Esophagus squamous epithelium (tissue), 5 donors: ENCODE data around the gene TP53I11. TPM values are rescaled to one million over a fixed set of nuclear protein-coding genes. Genes with fewer than 3 reads are reported as not detected.

Experiments
- DNase-seq: peaks from one replicate; lab custom pipeline; 2025; lab: John Stamatoyannopoulos, UW
- H3K27ac ChIP-seq, 4 donors: fragments of 200-600 bp; sonication (generic); one replicate each; pipeline ENCODE4 v1.5.1; 2016 to 2019; ENCODE audit warnings: mild to moderate bottlenecking in 1 of 4
- H3K27me3 ChIP-seq, 4 donors: fragments of 200-600 bp; sonication (generic); 1 replicate in 3 of 4; 2 replicates in 1 of 4; pipeline versions ENCODE4 v1.5.1 to v1.6.0; 2017 to 2021; ENCODE audit warnings: antibody characterized with exemption in 1 of 4
- H3K36me3 ChIP-seq, 3 donors: fragments of 200-600 bp; sonication (generic); one replicate each; pipeline ENCODE4 v1.5.1; 2016 to 2019
- H3K4me1 ChIP-seq, 3 donors: fragments of 200-600 bp; sonication (generic); one replicate each; pipeline ENCODE4 v1.5.1; 2017 to 2019
- H3K4me3 ChIP-seq, 4 donors: fragments of 200-600 bp; sonication (generic); 1 replicate in 3 of 4; 2 replicates in 1 of 4; pipeline ENCODE4 v1.5.1; 2016 to 2019; ENCODE audit warnings: mild to moderate bottlenecking in 2 of 4, moderate library complexity in 1 of 4
- H3K9me3 ChIP-seq, 3 donors: fragments of 200-600 bp; sonication (generic); one replicate each; pipeline ENCODE4 v1.5.1; 2016 to 2019
- CTCF ChIP-seq, 6 experiments: fragments of 450-650 bp in 4 of 6; fragments of 200-600 bp in 2 of 6; sonication (generic) in 2 of 6; IDR thresholded peaks; one replicate each; pipeline ENCODE4 v1.5.1; 2016 to 2019; ENCODE audit warnings: antibody characterized with exemption in 6 of 6, mild to moderate bottlenecking in 4 of 6, moderate library complexity in 4 of 6
- POLR2A ChIP-seq, 4 donors: fragments of 450-650 bp; IDR thresholded peaks; one replicate each; pipeline ENCODE4 v1.6.1; 2017; ENCODE audit warnings: antibody characterized with exemption in 4 of 4, mild to moderate bottlenecking in 4 of 4, moderate library complexity in 3 of 4
- WGBS, 2 donors: methylation state at CpG; one replicate each; pipeline ENCODE4 v1.1.5; 2018; 5-methylcytosine and 5-hydroxymethylcytosine counted together
- intact Hi-C: fragments of 100-400 bp; cut with DNase I; formaldehyde crosslinking; loops from one replicate; pipeline ENCODE4 v1.15.0; 2022
- total RNA-seq, 4 donors: library from RNA; depleted of rRNA; stranded (reverse); fragments of >200 nt; gene quantifications; one replicate each; pipeline ENCODE4 v1.1.0, GENCODE V29; 2016
- donor health status: DM: yes; HTN: yes; CAD: no.

TP53I11 gene
- total RNA-seq, 4 donors from 2014 or later = 27.3 to 32.1 (median 29.0) TPM

DNA sequence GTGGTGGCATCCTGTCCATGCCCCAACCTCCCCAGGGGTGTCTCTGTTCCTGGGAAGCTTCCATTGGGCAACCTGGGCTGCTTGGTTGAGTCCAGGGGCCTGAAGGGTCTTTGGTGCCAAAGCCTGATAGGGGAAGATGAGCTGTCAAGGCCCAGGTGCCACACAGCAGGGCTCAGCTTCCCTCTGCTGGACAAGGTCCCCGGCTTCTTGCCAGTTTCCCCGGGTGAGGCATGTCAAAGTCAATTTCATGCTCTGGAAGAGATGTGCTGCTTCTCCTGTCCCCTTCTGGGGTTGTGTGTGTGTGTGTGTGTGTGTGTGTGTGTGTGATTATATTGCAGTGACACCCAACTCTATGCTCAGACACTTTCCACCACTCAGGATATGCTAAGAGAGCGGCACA, 26.9 kb downstream of the TP53I11 start:
- 58 to 73% methylated on average over 2 to 3 of the region's 3 CpGs for WGBS, 2 donors
- intact Hi-C loops = no loop called here
- Histone ChIP-seq H3K4me1 (no peaks in the 10 kb centered on the region), H3K9me3 (no peaks in the 10 kb centered on the region), H3K36me3 (no peaks in the 10 kb centered on the region), H3K27ac (no peak overlapping the region), H3K27me3 (peaks cover 0 to 9% (median 0%) of the 10 kb centered on the region in 4 donors), H3K4me3 (no peak overlapping the region)
- no peak for DNase-seq
- TF ChIP-seq POLR2A (IDR thresholded peaks at IDR 0.05) = no peak

- intact Hi-C loops = no loop called here
- no peak for DNase-seq
- H3K27me3 ChIP-seq = peaks cover 0 to 9% (median 0%) of the 10 kb centered on the region in 4 donors
- H3K4me1 ChIP-seq = no peaks in the 10 kb centered on the region
- H3K9me3 ChIP-seq = no peaks in the 10 kb centered on the region
- TF ChIP-seq POLR2A (IDR thresholded peaks at IDR 0.05) = no peak
- no peak for TF ChIP-seq CTCF (IDR thresholded peaks at IDR 0.05)
- H3K27ac ChIP-seq = no peak overlapping the region
- no peaks in the 10 kb centered on the region for H3K36me3 ChIP-seq
- H3K4me3 ChIP-seq = no peak overlapping the region
- WGBS, 2 donors = 72 to 88% methylated on average over 2 to 3 of the region's 7 CpGs
Observed at GRCh38 chr11:44923115-44923514, 27.6 kb downstream of the TP53I11 start.

DNA sequence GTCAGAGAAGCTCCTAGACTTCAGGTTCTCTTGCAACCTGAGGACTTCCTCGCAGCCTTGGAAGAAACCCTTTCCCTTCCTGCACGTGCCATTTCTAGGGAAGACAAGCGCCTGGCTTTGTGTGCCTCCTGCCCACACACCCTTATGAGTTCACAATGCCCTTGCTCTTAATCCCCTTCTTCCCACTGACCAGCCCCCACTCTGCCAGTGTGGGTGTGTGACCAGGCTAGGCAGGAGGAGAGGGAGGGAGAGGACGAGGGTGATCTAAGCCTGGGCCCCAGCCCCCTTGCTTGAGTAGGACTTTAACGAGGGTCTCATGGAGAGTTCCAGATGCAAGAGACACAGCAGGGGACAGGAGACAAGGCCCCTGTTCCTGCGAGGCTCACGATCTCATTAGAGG, 30.2 kb downstream of the TP53I11 start:
- Histone ChIP-seq H3K27me3 (no peaks in the 10 kb centered on the region), H3K27ac (no peak overlapping the region), H3K9me3 (no peaks in the 10 kb centered on the region), H3K4me1 (peaks cover 0 to 4% (median 0%) of the 10 kb centered on the region in 3 donors), H3K36me3 (no peaks in the 10 kb centered on the region), H3K4me3 (no peak overlapping the region)
- WGBS, 2 donors = 65 to 79% methylated on average over 6 to 7 of the region's 7 CpGs
- DNase-seq = no peak
- intact Hi-C loops = no loop called here
- TF ChIP-seq CTCF (IDR thresholded peaks at IDR 0.05) = no peak
- no peak for TF ChIP-seq POLR2A (IDR thresholded peaks at IDR 0.05)

GRCh38 chr11:44917741-44918140, 32.9 kb downstream of the TP53I11 start:
- peaks cover 0 to 8% (median 0%) of the 10 kb centered on the region in 3 donors for H3K4me1 ChIP-seq
- H3K27me3 ChIP-seq = no peaks in the 10 kb centered on the region
- no peaks in the 10 kb centered on the region for H3K9me3 ChIP-seq
- intact Hi-C loops = no loop called here
- no peak overlapping the region for H3K4me3 ChIP-seq
- H3K36me3 ChIP-seq = no peaks in the 10 kb centered on the region
- H3K27ac ChIP-seq = no peak overlapping the region
- no peak for DNase-seq
- WGBS, 2 donors = 85 to 88% methylated on average over 4 of the region's 4 CpGs
- no peak for TF ChIP-seq CTCF (IDR thresholded peaks at IDR 0.05)
- no peak for TF ChIP-seq POLR2A (IDR thresholded peaks at IDR 0.05)

DNA sequence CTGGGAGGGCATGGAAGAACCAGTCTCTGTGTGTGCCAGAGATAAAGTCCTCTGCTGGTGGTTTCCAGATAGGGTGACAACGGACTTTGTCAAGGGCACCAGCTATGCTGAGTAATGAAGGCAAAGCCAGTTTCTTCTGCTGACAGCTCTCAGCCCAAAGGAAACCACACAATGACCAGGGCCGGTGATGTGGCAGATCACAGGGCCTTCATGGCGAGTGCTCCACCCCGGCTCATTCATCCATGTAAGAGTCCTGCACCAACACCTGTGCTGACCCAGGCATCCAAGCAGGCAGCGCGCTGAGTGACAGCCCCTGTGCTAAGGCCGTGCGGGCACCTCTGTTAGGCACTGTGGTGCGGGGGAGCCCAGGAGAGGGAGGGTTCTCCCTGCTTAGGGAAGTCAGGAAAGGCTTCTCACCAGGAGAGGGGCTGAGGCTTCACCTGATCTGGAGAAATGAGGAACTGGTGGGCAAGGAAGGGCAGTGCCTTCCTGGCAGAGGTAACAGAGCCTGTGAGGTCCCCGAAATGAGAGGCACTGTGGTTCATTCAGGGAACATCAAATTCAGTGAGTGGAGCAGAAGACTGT, 33.8 kb downstream of the TP53I11 start:
- WGBS, 2 donors = 49 to 57% methylated on average over 2 to 4 of the region's 10 CpGs
- TF ChIP-seq POLR2A (IDR thresholded peaks at IDR 0.05) (no peak), CTCF (IDR thresholded peaks at IDR 0.05) (no peak)
- H3K4me1 ChIP-seq = peaks cover 0 to 12% (median 0%) of the 10 kb centered on the region in 3 donors
- intact Hi-C loops = no loop called here
- no peaks in the 10 kb centered on the region for H3K9me3 ChIP-seq
- H3K27me3 ChIP-seq = peaks cover 0 to 1% (median 0%) of the 10 kb centered on the region in 4 donors
- no peak overlapping the region for H3K27ac ChIP-seq
- no peak overlapping the region for H3K4me3 ChIP-seq
- DNase-seq = no peak
- no peaks in the 10 kb centered on the region for H3K36me3 ChIP-seq
